ENCODE measurements around the gene THAP12.

- TF ChIP-seq, protein P1, sequence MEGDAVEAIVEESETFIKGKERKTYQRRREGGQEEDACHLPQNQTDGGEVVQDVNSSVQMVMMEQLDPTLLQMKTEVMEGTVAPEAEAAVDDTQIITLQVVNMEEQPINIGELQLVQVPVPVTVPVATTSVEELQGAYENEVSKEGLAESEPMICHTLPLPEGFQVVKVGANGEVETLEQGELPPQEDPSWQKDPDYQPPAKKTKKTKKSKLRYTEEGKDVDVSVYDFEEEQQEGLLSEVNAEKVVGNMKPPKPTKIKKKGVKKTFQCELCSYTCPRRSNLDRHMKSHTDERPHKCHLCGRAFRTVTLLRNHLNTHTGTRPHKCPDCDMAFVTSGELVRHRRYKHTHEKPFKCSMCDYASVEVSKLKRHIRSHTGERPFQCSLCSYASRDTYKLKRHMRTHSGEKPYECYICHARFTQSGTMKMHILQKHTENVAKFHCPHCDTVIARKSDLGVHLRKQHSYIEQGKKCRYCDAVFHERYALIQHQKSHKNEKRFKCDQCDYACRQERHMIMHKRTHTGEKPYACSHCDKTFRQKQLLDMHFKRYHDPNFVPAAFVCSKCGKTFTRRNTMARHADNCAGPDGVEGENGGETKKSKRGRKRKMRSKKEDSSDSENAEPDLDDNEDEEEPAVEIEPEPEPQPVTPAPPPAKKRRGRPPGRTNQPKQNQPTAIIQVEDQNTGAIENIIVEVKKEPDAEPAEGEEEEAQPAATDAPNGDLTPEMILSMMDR (IDR thresholded peaks at IDR 0.05), result no peak
- TF ChIP-seq POLR2A (IDR thresholded peaks at IDR 0.05), result no peak
Observed at GRCh38 chr11:76335842-76336241, 45.1 kb downstream of the THAP12 start.

Measured in right lobe of liver (tissue), 4 donors.